Parathyroid adenoma (tissue), 2 donors: ENCODE data around the gene DOCK10.

Source experiments
- H2AFZ ChIP-seq: fragments of 300-600 bp; sonication (generic); one replicate; pipeline ENCODE4 v1.7.0; 2017; ENCODE audit warnings: antibody characterized with exemption, mild to moderate bottlenecking
- H3K27ac ChIP-seq: fragments of 300-600 bp; sonication (generic); one replicate; pipeline ENCODE4 v1.7.0; 2017
- H3K27me3 ChIP-seq: fragments of 300-600 bp; sonication (generic); one replicate; pipeline ENCODE4 v1.7.0; 2017; ENCODE audit warnings: low read length; ENCODE audit not compliant: control insufficient read depth, insufficient read depth
- H3K36me3 ChIP-seq: fragments of 300-600 bp; sonication (generic); one replicate; pipeline ENCODE4 v1.7.0; 2017; ENCODE audit warnings: low read length; ENCODE audit not compliant: control insufficient read depth, insufficient read depth
- H3K4me1 ChIP-seq: fragments of 300-600 bp; sonication (generic); one replicate; pipeline ENCODE4 v1.7.0; 2017; ENCODE audit warnings: control low read depth
- H3K4me2 ChIP-seq: fragments of 300-600 bp; sonication (generic); one replicate; pipeline ENCODE4 v1.7.0; 2017; ENCODE audit warnings: low read length
- H3K4me3 ChIP-seq: fragments of 300-600 bp; sonication (generic); one replicate; pipeline ENCODE4 v1.7.0; 2017; ENCODE audit warnings: low read depth, low read length
- H3K79me2 ChIP-seq: fragments of 300-600 bp; sonication (generic); one replicate; pipeline ENCODE4 v1.7.0; 2017; ENCODE audit warnings: control low read depth
- H3K9ac ChIP-seq: fragments of 300-600 bp; sonication (generic); one replicate; pipeline ENCODE4 v1.7.0; 2017; ENCODE audit warnings: mild to moderate bottlenecking
- H3K9me3 ChIP-seq: fragments of 300-600 bp; sonication (generic); one replicate; pipeline ENCODE4 v1.7.0; 2017; ENCODE audit warnings: low read length; ENCODE audit not compliant: control insufficient read depth
- CTCF ChIP-seq: fragments of 300-600 bp; sonication (generic); IDR thresholded peaks from one replicate; pipeline ENCODE4 v1.7.0; 2017; ENCODE audit warnings: antibody characterized with exemption, mild to moderate bottlenecking
- donor health status: primary hyperparathyroidism.

The DOCK10 gene

GRCh38 chr2:225041851-225042799 is at the start of gene DOCK10:
DOCK10 (minus strand) TSS chr2:225042468; CDS start chr2:225042374, 94 bp downstream.
- no peaks in the 10 kb centered on the region for H3K4me1 ChIP-seq
- TF ChIP-seq CTCF, result no peak
- no peak within 1 kb of the TSS for H3K27ac ChIP-seq
- no peaks in the 10 kb centered on the region for H3K36me3 ChIP-seq
- no peak within 1 kb of the TSS for H3K9ac ChIP-seq
- no peaks in the 10 kb centered on the region for H3K79me2 ChIP-seq
- H3K4me2 ChIP-seq, result peak within 1 kb of the TSS; percentile 59
- no peaks in the 10 kb centered on the region for H3K9me3 ChIP-seq
- H3K27me3 ChIP-seq, result peaks cover 4% of the 10 kb centered on the region
- H2AFZ ChIP-seq, result no peak within 1 kb of the TSS
- peak within 1 kb of the TSS; percentile 29 for H3K4me3 ChIP-seq

- H3K79me2 ChIP-seq, result no peaks in the 10 kb centered on the region
- H3K4me3 ChIP-seq, result no peak overlapping the region
- H3K4me2 ChIP-seq, result no peak overlapping the region
- no peaks in the 10 kb centered on the region for H3K4me1 ChIP-seq
- no peaks in the 10 kb centered on the region for H3K9me3 ChIP-seq
- no peak for TF ChIP-seq CTCF
- no peaks in the 10 kb centered on the region for H3K27me3 ChIP-seq
- no peaks in the 10 kb centered on the region for H3K36me3 ChIP-seq
- no peak overlapping the region for H3K9ac ChIP-seq
- no peak overlapping the region for H2AFZ ChIP-seq
- H3K27ac ChIP-seq, result no peak overlapping the region
Measured at GRCh38 chr2:225091336-225091735, 49.1 kb upstream of the DOCK10 start.

- H3K27me3 ChIP-seq, result no peaks in the 10 kb centered on the region
- H3K9me3 ChIP-seq, result no peaks in the 10 kb centered on the region
- no peaks in the 10 kb centered on the region for H3K4me1 ChIP-seq
- no peak overlapping the region for H3K4me2 ChIP-seq
- TF ChIP-seq CTCF, result no peak
- no peak overlapping the region for H3K27ac ChIP-seq
- no peaks in the 10 kb centered on the region for H3K36me3 ChIP-seq
- no peaks in the 10 kb centered on the region for H3K79me2 ChIP-seq
- no peak overlapping the region for H3K9ac ChIP-seq
- H2AFZ ChIP-seq, result no peak overlapping the region
- no peak overlapping the region for H3K4me3 ChIP-seq
Measured at GRCh38 chr2:225090746-225091145, 48.5 kb upstream of the DOCK10 start.

- H3K79me2 ChIP-seq, result no peaks in the 10 kb centered on the region
- no peak overlapping the region for H3K4me2 ChIP-seq
- no peaks in the 10 kb centered on the region for H3K4me1 ChIP-seq
- no peaks in the 10 kb centered on the region for H3K27me3 ChIP-seq
- no peak overlapping the region for H3K9ac ChIP-seq
- no peaks in the 10 kb centered on the region for H3K9me3 ChIP-seq
- H3K36me3 ChIP-seq, result no peaks in the 10 kb centered on the region
- no peak overlapping the region for H3K27ac ChIP-seq
- no peak overlapping the region for H3K4me3 ChIP-seq
- H2AFZ ChIP-seq, result no peak overlapping the region
- TF ChIP-seq CTCF, result no peak
Measured at GRCh38 chr2:225086915-225087314, 44.6 kb upstream of the DOCK10 start.
